GM18508 (cell line): ENCODE results near the gene MOV10L1.

Source experiments
- ATAC-seq: cut with Tn5 transposase; IDR thresholded peaks from one replicate; pipeline ENCODE4 v1.9.1; 2021; ENCODE audit warnings: moderate number of reproducible peaks; ENCODE audit not compliant: insufficient read depth, unreplicated experiment

Gene MOV10L1

DNA sequence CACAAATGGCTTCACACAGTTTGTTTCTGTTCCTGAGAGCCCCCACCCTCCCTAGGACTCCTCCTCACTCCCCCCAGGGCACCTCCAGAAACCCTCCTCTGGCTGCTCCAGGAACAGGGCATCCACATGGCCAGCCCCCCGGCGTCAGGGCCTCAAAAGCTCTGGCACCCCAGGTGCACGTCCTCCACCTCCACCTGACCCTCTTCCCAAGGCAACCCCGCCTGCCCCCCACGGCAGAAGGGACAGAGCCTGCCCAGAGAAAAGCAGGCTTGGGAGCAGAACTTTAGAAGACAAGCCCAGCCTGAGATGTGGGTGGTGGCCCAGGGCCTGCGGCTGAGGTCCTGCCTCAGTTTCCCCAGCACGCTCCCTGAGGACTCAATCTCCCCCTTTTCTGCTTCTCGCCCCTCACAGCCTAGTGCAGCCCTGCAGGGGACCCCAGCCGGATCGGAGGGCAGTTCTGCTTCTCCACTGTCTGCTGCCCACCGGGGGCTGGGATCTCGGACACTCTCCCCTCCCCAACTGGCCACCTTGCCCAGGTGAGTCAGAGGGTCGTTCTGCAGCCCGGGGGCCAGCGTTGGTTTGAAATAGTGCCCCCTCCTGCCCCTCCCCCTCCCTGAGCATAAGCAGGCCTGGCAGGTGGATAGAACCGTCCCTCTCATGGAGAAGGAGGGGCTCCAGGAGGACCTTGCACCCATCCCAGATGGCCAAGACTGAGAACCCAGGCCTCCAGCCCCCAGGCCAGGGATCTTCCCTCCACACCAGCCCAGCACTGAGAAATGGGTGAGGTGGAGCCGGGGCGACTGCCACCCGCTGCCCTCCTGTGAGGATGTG lies 93.5 kb downstream of the MOV10L1 start:
- no peak for ATAC-seq

DNA sequence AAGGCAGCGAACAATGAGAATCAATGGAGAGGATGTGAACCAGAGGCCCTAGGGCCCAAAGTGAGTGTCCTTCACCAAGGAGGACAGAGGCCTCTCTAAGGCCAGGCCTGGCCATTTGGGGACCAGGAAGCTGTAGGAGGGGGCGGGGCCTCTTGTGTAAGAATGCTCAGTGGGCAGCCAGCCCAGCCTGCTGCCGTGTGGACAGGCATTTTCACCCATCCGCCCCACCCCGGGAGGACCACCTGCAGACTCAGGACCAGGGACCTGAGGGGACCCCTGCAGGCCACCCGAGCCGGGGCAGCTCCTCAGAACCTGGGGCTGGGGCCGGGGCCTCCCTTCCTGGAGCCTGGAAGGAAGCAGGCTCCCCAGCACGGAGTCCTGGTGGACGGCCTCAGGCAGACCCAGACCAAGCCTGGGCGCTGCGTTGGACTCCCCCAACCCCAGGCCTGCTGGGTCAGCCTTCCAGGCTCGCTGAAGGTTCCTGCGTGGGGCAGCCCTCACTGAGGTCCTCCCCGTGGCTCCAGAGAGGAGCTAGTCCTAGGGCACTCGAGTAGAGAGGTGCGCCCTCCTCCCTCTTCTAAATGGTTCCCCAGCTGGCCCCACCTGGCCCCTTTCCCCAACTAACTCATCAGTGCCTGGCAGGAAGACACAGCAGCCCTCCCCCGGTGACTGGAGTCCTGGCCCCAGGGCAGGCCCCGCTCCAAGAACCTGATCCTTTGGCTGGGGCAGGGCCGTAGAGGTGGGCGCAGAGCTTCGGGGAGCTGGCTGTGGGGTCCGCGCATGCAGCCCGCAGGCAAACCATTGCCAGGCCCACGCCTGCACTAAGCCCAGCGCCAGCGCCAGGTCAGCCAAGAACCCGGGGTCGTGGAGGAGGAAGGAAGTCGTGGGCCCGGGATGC lies 94.4 kb downstream of the MOV10L1 start:
- ATAC-seq, result no peak

DNA sequence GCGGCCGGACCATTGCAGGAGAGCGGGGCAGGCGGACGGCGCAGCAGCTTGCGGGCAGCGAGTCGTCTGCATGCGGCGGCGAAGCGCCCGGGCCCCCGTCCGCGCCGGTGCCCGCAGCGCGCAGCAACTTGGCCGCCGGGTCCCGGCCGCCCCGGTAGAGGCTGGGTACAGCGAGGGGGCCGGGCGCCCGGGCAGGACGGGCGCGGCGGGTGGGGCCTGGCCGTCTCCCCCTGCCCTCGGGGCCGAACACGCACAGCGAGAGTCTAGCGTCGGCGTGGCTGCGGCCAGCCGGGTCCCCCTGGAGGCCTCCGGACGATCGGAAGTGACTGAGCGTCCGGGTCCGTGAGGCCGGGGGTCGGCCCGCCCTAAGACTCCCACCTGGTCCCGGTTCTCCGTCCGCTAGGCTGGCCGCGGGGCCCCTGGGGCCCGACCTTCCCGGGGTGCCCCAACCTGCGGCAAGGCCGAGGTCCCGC lies 95.1 kb downstream of the MOV10L1 start:
- ATAC-seq, result no peak

DNA sequence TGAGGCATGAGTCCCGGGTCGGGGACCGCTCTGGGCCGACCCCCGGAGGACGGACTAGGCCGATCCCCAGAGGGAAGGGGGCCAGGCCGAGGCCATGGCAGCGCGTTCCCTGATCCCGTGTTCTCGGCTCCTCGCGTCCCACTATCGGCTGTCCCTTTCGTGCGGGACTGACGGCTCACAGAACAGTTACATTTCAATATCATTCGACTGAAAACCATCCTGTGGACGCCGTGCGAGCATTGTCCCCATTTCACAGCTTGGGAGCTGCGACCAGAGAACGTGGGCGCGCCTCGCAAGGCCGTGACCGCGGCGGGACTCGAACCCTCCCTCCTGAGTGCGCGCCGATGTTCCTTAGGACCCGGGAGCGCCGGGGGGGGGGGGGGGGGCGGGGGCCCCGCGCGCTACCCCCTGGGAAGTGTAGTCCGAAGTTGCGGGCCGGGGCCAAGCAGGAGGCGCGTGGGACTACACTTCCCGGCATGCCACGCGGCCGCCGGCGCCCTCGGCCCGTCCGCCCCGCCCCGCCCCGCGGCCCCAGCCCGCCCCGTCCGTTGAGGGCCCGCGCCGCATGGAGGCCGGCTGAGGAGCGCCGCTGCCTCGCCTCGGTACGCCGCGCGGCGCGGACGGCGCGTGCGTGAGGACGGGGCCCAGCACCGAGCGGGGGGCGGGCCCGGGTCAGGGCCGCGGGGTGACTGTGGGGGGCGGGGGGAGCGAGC lies 95.7 kb downstream of the MOV10L1 start, which contains the start of gene TRABD:
Gene TRABD, plus strand, starts transcription at position 539 of the 713 bp plus-strand sequence. CDS start 7,148 bp downstream, outside the sequence.
- no peak for ATAC-seq

DNA sequence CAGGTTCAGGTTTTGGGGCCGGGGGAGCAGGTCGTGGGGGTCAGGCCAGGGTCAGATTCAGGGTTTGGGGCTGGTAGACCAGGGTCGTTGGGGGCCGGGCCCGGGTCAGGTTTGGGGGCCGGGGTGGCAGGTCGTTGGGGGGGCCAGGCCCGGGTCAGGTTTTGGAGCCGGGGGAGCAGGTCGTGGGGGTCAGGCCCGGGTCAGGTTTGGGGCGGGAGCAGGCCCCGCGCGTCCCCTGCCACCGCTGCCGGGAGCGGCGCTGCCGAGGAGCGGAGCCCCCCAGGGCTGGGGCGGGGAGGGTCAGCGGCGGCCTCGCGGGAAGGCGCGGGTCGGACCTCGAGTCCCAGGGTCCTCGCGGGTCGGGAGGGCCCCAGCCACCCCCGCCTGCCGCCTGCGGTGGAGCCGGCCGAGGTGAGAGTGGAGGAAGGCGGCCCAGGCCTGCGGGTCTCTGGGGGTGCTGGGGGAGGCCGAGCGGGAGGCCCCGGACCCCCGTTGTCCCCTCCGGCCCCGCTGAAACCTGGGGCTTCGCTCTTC lies 96.4 kb downstream of the MOV10L1 start:
- no peak for ATAC-seq

DNA sequence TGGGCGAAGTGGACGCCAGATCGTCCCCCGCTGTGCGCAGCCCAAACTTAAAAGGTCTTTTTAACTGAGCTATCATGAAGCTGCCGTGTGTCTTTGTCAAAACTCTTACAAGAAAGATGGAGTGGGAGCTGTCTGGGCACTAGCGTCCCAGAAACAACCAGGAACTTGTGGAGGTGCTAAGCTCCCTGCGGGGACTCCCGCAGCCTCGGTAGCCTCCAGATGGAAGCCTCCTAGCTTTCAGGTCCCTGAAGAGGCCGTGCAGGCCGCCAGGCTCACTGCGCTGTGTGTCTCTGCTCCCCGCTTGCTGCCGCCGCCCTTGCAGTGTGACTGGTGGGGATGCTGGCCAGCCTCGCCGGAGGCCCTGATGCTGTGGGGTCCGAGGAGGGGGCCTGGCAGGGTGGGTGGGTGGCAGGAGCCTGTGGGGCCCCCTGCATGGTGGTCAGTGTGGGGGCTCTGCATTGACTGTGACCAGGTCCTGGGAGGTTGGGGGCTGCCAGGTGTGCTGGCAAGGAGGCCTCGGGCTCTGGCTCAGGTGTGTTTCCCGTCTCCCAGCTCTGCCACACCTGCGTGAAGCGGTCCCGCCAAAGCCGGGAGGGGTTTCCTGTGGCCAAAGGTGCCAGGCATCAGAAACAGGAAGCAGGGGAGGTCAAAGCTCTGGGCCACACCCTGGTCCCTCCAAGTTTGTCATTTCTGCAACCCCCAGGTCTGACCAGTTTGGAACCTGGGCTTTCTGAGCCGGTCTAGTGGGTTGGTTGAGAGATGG lies 97.1 kb downstream of the MOV10L1 start:
- no peak for ATAC-seq

DNA sequence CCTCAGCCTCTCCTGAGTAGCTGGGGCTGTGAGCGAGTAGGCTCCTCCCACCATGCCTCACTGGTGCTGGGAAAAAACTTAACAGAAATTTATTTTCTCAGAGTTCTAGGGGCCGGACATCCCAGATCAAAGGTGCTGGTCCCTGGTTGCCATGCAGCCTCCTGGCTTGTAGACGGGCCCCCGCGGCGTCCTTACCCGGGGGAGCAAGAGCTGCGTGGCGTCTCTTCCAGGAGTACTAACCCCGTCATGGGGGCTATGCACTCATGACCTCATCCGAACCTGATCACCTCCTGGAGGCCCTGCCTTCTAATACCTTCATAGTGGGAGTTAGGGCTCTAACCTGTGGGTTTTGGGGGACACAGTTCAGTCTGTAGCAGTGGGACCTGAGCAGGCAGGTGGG lies 98.5 kb downstream of the MOV10L1 start:
- ATAC-seq, result no peak

DNA sequence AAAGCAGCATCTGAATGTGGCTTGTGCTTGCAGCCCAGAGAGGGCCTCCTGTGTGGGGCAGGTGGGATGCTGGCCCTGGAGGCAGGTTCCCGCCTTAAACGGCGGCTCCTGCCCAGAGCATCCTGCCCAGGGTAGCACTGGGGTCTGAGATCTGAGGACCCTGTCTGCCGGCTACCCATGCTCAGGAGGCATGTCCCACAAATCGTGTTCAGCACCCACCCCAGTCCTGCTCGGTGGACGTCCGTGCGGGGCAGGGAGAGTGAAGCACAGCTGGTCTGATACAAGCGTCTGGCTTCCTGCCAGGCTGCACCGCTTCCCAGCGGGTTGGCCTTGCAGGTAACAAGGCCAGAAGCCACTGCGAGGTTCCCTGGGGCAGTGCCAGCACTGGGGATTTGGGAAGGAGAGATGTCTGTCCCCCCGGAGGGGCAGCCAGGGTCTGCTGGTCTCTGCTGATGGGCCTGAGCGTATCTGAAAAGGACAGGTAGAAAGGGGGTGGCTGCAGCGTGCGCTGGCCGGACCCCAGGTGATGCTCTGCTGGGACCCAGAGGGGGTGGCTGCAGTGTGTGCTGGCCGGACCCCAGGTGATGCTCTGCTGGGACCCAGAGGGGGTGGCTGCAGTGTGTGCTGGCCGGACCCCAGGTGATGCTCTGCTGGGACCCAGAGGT lies 99.5 kb downstream of the MOV10L1 start:
- no peak for ATAC-seq

DNA sequence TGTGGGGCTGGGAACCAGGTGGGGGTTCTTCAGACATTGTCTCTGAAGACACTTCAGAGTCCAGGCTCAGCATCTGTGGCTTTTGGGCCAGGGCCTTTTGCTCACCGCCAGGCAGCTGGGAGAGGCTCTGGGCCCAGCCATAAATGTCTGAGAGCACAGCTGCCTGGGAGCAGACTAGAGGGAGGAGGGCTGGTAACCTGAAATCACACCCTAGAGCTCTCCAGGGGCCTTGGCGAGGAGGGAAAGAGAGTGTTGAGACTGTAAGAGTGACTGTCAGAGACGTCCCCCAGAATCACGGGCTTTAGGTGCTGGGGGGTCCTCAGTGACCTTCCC lies 100.0 kb downstream of the MOV10L1 start:
- no peak for ATAC-seq

DNA sequence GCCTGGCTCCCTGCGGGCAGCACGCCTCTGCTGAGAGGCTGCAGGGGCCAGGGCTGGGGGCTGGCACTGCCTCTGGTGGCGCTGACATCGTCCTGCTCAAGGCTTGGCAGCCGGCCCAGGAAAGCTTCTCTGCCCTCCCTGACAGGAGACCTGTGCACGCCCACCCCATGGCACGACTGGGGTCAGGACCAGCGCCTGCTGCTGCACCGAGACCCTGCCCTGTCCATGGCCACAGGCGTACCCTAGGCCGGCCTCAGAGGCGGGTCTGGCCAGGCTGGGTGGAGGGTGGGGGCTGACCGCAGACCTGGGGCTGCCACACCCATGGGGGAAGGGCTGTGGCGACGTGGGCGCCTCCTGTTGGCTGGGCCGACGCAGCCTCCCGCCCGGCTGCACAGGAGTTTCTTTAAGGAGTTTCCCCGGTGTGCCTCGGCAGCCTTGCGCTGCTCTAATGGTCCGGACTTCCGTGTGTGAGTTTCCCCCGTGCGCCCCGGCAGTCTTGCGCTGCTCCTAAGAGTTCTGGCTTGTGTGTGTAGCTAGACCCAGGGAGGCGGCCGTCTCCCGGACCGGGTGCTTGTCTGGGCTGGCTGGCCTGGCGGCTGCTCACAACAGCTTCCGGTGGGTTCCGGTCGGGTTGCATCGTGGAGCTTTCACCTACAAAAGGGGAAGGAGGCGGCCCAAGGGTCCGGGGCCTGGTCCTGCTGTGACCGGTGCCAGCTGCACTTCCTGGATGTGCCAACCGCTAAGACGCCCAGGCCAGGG lies 100.6 kb downstream of the MOV10L1 start:
- ATAC-seq, result no peak

DNA sequence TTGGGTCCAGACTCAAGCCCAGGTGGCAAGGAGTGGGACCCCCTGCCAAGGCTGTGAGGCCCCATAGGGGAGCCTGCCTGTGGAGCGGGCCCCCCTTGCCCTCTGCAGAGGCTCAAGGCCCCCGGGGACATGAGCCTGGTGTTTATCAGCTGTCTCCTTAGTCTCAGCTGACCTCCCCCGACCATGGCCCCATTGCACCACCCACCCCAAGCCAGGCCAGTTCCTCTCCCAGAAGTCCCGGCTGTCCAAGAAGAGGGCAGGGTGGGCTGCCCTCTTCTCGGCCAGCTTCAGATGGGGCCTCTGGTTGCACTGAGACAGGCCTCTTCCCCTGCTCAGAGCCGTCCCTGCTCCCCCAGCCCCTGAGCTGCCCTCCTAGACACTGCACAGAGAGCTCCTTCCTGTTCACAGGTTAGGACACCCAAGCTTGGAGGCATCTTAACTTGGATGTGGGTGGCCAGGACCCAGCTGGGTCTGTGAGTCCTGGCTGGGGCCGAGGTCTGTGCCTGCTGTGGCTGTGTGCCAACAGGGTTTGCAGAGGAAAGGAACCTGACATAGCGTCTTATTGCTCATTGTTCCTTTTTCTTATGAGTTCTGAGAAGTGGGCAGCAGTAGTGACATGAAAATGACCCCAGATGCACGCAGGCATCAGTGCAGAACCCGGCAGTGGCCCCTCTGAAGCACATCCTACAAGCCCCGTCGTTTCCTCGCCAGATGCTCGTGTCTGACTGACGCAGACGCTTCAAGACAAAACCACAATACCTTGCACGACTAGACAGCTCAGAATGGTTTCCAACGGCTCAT lies 101.3 kb downstream of the MOV10L1 start:
- ATAC-seq, result no peak

DNA sequence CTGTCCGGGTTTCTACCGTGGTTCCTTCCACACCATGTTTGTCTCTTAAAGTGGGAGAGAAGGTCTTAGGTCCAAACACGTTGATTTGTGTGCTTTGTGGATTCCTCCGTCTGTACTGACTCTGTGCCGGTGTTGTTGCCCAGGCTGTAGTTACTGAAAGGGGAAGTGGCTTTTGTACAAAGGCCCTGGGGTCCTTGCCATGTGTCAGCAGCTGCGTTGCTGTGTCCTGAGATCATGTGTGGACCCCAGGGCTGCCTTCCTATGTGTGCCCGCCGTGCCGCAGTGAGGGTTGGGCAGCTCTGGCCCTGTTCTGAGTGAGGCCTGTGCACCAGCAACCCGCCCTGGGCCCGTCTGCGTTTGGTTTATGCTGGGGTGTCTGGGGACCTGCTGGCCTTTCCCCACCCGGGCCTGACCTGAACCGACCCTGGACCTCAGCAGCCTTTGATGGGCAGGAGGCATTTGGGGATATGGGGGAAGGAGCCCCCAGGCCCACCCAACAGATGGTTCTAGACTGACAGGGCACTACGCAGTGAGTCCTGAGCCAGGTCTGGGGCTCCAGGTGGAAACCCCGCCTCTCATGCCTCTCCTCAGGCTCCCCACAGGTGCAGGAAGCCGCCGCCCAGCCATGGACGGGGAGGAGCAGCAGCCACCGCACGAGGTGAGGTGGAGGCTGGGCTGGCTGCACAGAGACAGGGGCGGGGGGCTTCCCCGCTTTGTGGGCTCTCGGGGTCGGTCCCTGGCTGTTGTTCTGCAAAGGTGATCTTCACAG lies 102.8 kb downstream of the MOV10L1 start:
- no peak for ATAC-seq

DNA sequence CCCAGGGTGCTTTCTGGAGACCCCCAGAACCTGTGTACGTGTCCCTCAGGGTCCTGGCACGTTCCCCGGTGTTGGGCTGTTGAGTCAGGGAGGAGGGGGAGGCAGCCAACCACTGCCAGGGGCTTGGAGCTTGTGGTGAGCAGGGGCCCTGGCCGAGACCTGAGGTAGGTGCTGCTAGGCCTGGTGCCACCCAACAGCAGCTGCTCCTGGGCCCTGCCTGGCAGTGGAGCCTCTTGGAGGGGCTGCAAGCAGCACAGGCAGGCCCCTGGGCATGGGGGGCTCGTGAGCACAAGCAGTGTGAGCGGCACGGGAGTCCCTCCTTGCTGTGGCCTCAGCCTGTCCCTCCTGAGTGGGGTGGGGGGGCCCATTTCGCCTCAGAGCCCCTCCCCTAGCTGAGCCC lies 103.8 kb downstream of the MOV10L1 start:
- ATAC-seq, result no peak

DNA sequence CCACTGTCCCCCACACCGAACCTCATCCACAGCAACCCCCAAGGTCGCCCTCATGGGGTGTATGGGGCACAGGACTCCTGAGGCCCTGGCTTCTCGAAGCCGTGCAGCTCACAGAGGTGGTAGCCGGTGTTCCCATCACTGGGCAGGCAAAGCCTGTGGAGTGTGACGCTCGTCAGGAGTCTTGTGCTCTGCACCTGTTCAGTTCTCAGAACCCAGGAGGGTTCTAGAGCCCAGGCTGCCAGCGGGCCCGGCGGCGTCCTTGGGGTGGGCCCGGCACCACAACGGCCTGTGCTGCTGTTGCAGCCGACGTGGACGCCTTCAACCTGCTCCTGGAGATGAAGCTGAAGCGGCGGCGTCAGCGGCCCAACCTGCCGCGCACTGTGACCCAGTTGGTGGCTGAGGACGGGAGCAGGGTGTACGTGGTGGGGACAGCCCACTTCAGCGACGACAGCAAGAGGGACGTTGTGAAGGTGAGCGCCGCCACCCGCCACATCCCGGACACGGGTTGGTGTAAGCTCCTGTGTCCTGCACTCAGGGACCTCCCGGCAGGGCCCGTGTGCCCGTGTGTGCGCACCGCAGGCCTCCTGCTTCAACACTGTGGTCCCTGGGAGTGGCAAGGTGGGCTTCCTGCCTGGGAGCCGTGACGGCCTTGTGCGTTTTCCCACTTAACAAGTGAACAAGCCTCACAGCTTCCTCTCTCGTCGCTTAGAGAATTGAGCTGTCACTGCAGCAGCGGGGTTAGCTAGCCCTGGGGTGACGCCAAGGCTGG lies 104.4 kb downstream of the MOV10L1 start:
- ATAC-seq, result no peak

DNA sequence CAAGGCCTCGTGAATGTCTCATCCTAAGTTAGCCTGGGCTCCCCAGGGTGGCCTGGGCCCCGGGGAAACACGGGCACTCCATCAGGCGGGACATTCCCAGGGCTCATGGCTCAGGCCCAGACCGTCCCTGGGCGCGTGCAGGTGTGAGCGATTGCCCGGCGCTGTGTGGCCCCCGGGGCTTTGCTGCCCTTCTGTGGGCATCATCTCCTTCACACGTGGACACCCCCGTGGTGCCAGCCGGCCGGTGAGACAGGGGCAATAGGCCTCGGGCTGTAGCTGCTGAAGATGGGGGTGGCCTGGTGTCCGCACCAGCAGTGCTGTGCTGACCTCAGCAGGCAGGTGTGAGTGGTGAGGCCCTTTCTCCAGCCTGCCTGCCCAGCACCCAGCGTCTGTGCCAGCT lies 106.5 kb downstream of the MOV10L1 start:
- ATAC-seq, result no peak
